K562 (cell line): ENCODE results near the gene FAM24A. TPM values are rescaled to one million over a fixed set of nuclear protein-coding genes. Genes with fewer than 3 reads are reported as not detected.
A peak's percentile ranks its signal among the peaks of the same experiment; 100 is the strongest.

Source experiments
- CEBPB ChIP-seq: fragments of 450-650 bp; IDR thresholded peaks from 2 replicates; pipeline ENCODE4 v1.6.1; 2016; ENCODE audit warnings: missing genetic modification characterization, missing compliant biosample characterization
- CHD2 ChIP-seq: IDR thresholded peaks from 2 replicates; pipeline ENCODE4 v1.6.1; 2011; ENCODE audit warnings: low read depth, low read length
- CXXC5 ChIP-seq: fragments of 250-450 bp; sonication (Bioruptor Pico); IDR thresholded peaks from 2 replicates; pipeline ENCODE4 v1.8.0; 2022; ENCODE audit warnings: inconsistent platforms, mild to moderate bottlenecking, moderate library complexity
- FOXM1 ChIP-seq, 2 experiments: fragments of 450-650 bp in 1 of 2; sonication (generic) in 1 of 2; formaldehyde crosslinking in 1 of 2; IDR thresholded peaks; 2 replicates each; pipeline versions ENCODE4 v1.6.1 to v1.9.0; 2017 to 2022; ENCODE audit warnings: low read depth in 2 of 2, mild to moderate bottlenecking in 2 of 2, missing genetic modification reagents in 1 of 2, moderate library complexity in 1 of 2
- GATAD2A ChIP-seq: fragments of 450-650 bp; IDR thresholded peaks from 2 replicates; pipeline ENCODE4 v1.6.1; 2017
- GTF2A2 ChIP-seq: IDR thresholded peaks from 2 replicates; pipeline ENCODE4 v1.6.1; 2016; ENCODE audit warnings: mild to moderate bottlenecking, missing genetic modification characterization, missing compliant biosample characterization
- NFYB ChIP-seq: IDR thresholded peaks from 2 replicates; pipeline ENCODE4 v1.6.1; 2011; ENCODE audit warnings: mild to moderate bottlenecking, moderate library complexity; ENCODE audit not compliant: insufficient read length; ENCODE audit errors: extremely low read depth
- PML ChIP-seq: IDR thresholded peaks from 2 replicates; pipeline ENCODE4 v1.6.1; 2012; ENCODE audit warnings: low read length, inconsistent platforms
- POLR2AphosphoS5 ChIP-seq: IDR thresholded peaks from 2 replicates; pipeline ENCODE4 v1.6.1; 2011; ENCODE audit warnings: mild to moderate bottlenecking, low read depth, low read length, moderate library complexity; ENCODE audit not compliant: control insufficient read depth, insufficient read depth
- SMARCE1 ChIP-seq: fragments of 450-650 bp; IDR thresholded peaks from 2 replicates; pipeline ENCODE4 v1.7.1; 2016; ENCODE audit warnings: mild to moderate bottlenecking
- TBP ChIP-seq: optimal IDR thresholded peaks from 2 replicates; pipeline ENCODE3; 2011; ENCODE audit warnings: low read depth, low read length, improper control_type of control experiment
- ZFP30 ChIP-seq: fragments of 250-450 bp; sonication (Bioruptor Pico); IDR thresholded peaks from 2 replicates; pipeline ENCODE4 v1.8.0; 2022; ENCODE audit warnings: moderate library complexity, mild to moderate bottlenecking, inconsistent platforms, borderline replicate concordance
- polyA plus RNA-seq, 8 experiments: library from polyadenylated mRNA; depleted of rRNA in 4 of 8; stranded (reverse) in 5 of 8; unstranded in 3 of 8; fragments of >200 nt; fragmentation: Nextera tagmentation in 2 of 8; fragmentation: Illumina TruSeq in 1 of 8; extraction: Ambion mirVana in 2 of 8; extraction: Trizol in 1 of 8; gene quantifications; 2 replicates each; pipeline versions ENCODE4 v1.2.1 to v1.2.3, GENCODE V29; 2011 to 2014; ENCODE audit warnings: inconsistent platforms in 1 of 8, missing spikeins in 1 of 8
- total RNA-seq, 7 experiments: library from RNA; depleted of rRNA in 6 of 7; stranded (reverse); fragments of >200 nt in 6 of 7; fragmentation: Illumina TruSeq in 2 of 7; extraction: Trizol in 2 of 7; gene quantifications; 2 replicates each; pipeline versions ENCODE4 v1.2.1 to v1.2.3, GENCODE V29; 2011 to 2021; ENCODE audit warnings: low replicate concordance in 1 of 7
- TF ChIP-seq, protein P1 (sequence below), 3 experiments: fragments of 200-800 bp in 1 of 3; fragments of 250-450 bp in 1 of 3; fragments of 450-650 bp in 1 of 3; sonication (Bioruptor Pico) in 1 of 3; sonication (Bioruptor generic) in 1 of 3; formaldehyde crosslinking in 1 of 3; IDR thresholded peaks; 2 replicates each; pipeline versions ENCODE4 v1.6.1 to v1.8.0; 2016 to 2022; ENCODE audit warnings: mild to moderate bottlenecking in 2 of 3, missing genetic modification characterization in 2 of 3, missing compliant biosample characterization in 1 of 3, moderate library complexity in 1 of 3
- TF ChIP-seq, protein P2 (sequence below): sonication (generic); formaldehyde crosslinking; IDR thresholded peaks from 2 replicates; pipeline ENCODE4 v1.8.0; 2023; ENCODE audit warnings: mild to moderate bottlenecking, missing genetic modification reagents
- TF ChIP-seq, protein P3 (sequence below): fragments of 250-450 bp; sonication (Bioruptor Pico); IDR thresholded peaks from 2 replicates; pipeline ENCODE4 v1.5.0; 2020; ENCODE audit warnings: mild to moderate bottlenecking, borderline replicate concordance
- TF ChIP-seq, protein P4 (sequence below): fragments of 250-450 bp; sonication (Bioruptor Pico); IDR thresholded peaks from 2 replicates; pipeline ENCODE4 v1.8.0; 2021; ENCODE audit warnings: borderline replicate concordance, mild to moderate bottlenecking, moderate library complexity; ENCODE audit not compliant: poor library complexity, severe bottlenecking

The FAM24A gene
- total and polyA plus RNA-seq, 9 of the 15 experiments (the other 6 are each of a cell fraction or from before 2014, with no cell fraction given), result not detected

DNA sequence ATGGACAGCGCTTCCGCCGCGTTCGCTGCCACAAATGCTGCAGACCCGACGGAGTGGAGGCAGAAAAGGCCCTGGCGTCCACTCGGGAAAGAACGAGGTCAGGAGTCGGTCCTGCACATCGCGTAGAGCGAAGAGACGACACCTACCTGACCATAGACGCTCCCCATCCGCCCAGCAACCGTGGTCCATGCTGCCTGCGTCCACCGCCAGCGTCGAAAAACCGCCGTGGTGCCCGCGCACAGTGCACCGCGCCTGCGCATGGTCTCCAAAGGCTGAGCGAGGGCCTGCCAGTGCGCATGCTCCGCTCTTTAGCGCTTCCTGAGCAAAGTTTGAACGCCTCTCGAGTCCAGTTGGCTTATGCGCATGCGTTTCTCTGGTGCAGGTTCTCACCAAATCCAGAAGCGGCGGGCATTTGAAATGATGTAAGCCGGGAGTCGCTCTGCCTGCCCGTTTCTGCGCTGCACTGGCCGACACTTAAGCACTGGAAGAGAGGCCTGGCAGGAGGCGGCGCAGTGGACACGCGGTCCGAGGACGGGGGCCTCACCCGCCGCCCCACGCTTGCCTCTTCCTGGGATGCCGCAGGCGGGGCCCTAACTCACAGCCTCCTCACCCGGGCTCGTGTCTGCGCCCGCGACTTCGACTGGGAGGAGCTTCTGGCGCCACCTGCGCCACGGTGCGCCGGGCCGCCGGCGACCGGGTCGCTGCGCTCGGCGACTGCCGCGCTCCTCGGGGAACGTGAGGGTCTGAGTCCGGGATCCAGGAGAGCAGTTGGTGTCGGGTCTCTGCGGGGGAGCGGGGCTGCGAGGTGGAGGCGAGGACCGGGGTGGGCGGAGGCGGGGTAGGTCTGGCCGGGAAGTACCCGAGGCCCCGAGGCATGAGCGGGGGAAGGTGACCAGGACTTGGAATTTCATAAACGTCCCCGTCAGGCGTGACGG is 30.8 kb upstream of the FAM24A start, which contains the start of gene FAM24B (continued):
- TF ChIP-seq, protein P1, sequence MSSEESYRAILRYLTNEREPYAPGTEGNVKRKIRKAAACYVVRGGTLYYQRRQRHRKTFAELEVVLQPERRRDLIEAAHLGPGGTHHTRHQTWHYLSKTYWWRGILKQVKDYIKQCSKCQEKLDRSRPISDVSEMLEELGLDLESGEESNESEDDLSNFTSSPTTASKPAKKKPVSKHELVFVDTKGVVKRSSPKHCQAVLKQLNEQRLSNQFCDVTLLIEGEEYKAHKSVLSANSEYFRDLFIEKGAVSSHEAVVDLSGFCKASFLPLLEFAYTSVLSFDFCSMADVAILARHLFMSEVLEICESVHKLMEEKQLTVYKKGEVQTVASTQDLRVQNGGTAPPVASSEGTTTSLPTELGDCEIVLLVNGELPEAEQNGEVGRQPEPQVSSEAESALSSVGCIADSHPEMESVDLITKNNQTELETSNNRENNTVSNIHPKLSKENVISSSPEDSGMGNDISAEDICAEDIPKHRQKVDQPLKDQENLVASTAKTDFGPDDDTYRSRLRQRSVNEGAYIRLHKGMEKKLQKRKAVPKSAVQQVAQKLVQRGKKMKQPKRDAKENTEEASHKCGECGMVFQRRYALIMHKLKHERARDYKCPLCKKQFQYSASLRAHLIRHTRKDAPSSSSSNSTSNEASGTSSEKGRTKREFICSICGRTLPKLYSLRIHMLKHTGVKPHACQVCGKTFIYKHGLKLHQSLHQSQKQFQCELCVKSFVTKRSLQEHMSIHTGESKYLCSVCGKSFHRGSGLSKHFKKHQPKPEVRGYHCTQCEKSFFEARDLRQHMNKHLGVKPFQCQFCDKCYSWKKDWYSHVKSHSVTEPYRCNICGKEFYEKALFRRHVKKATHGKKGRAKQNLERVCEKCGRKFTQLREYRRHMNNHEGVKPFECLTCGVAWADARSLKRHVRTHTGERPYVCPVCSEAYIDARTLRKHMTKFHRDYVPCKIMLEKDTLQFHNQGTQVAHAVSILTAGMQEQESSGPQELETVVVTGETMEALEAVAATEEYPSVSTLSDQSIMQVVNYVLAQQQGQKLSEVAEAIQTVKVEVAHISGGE (CRISPR knock-in tag; IDR thresholded peaks at IDR 0.05), result peak in 1 of 3 experiments; percentile 62; a peak in 1 of 6 replicates
- TF ChIP-seq FOXM1 (IDR thresholded peaks at IDR 0.05; ENCODE audit: low read depth) (no peak), FOXM1 (CRISPR knock-in tag; IDR thresholded peaks at IDR 0.05; ENCODE audit: low read depth) (peak; percentile 57; the same call in 1 of the 2 replicates), ZFP30 (CRISPR knock-in tag) (no peak), PML (peak; percentile 17; the same call in 1 of the 2 replicates), SMARCE1 (no peak), GTF2A2 (no peak), CHD2 (no peak), CXXC5 (CRISPR knock-in tag) (peak; percentile 72), POLR2AphosphoS5 (peak; percentile 78), CEBPB (no peak), TBP (peak; percentile 68), NFYB (no peak), GATAD2A (no peak)
- TF ChIP-seq, protein P2, sequence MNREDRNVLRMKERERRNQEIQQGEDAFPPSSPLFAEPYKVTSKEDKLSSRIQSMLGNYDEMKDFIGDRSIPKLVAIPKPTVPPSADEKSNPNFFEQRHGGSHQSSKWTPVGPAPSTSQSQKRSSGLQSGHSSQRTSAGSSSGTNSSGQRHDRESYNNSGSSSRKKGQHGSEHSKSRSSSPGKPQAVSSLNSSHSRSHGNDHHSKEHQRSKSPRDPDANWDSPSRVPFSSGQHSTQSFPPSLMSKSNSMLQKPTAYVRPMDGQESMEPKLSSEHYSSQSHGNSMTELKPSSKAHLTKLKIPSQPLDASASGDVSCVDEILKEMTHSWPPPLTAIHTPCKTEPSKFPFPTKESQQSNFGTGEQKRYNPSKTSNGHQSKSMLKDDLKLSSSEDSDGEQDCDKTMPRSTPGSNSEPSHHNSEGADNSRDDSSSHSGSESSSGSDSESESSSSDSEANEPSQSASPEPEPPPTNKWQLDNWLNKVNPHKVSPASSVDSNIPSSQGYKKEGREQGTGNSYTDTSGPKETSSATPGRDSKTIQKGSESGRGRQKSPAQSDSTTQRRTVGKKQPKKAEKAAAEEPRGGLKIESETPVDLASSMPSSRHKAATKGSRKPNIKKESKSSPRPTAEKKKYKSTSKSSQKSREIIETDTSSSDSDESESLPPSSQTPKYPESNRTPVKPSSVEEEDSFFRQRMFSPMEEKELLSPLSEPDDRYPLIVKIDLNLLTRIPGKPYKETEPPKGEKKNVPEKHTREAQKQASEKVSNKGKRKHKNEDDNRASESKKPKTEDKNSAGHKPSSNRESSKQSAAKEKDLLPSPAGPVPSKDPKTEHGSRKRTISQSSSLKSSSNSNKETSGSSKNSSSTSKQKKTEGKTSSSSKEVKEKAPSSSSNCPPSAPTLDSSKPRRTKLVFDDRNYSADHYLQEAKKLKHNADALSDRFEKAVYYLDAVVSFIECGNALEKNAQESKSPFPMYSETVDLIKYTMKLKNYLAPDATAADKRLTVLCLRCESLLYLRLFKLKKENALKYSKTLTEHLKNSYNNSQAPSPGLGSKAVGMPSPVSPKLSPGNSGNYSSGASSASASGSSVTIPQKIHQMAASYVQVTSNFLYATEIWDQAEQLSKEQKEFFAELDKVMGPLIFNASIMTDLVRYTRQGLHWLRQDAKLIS (CRISPR knock-in tag), result no peak
- TF ChIP-seq, protein P3, sequence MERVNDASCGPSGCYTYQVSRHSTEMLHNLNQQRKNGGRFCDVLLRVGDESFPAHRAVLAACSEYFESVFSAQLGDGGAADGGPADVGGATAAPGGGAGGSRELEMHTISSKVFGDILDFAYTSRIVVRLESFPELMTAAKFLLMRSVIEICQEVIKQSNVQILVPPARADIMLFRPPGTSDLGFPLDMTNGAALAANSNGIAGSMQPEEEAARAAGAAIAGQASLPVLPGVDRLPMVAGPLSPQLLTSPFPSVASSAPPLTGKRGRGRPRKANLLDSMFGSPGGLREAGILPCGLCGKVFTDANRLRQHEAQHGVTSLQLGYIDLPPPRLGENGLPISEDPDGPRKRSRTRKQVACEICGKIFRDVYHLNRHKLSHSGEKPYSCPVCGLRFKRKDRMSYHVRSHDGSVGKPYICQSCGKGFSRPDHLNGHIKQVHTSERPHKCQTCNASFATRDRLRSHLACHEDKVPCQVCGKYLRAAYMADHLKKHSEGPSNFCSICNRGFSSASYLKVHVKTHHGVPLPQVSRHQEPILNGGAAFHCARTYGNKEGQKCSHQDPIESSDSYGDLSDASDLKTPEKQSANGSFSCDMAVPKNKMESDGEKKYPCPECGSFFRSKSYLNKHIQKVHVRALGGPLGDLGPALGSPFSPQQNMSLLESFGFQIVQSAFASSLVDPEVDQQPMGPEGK, result no peak
- TF ChIP-seq, protein P4, sequence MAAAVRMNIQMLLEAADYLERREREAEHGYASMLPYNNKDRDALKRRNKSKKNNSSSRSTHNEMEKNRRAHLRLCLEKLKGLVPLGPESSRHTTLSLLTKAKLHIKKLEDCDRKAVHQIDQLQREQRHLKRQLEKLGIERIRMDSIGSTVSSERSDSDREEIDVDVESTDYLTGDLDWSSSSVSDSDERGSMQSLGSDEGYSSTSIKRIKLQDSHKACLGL (CRISPR knock-in tag), result no peak
